Neural cell (in vitro differentiated cells): ENCODE results near the gene TBL1XR1. TPM values are rescaled to one million over a fixed set of nuclear protein-coding genes. Genes with fewer than 3 reads are reported as not detected.
"Not testable (repeated sequence)": the region's sequence is repeated elsewhere in the genome, so short reads cannot be mapped to it uniquely, and the experiment has no call there.

ENCODE experiments used
- H2AFZ ChIP-seq: fragments of 200-600, 300-800 bp; sonication (generic), shearing (Covaris generic); 2 replicates; pipeline ENCODE4 v1.6.0; 2014; ENCODE audit warnings: low read depth, mild to moderate bottlenecking, antibody characterized with exemption, low read length, moderate library complexity
- H3F3A ChIP-seq: fragments of 200-600 bp; shearing (Covaris generic); 2 replicates; pipeline ENCODE4 v1.6.1; 2016; ENCODE audit warnings: mild to moderate bottlenecking, moderate library complexity, mixed read lengths, antibody characterized with exemption, low read length; ENCODE audit not compliant: insufficient read depth, poor library complexity, severe bottlenecking
- H3K27ac ChIP-seq: fragments of 200-600, 300-800 bp; sonication (generic), shearing (Covaris generic); 2 replicates; pipeline ENCODE4 v1.5.1; 2014; ENCODE audit warnings: mild to moderate bottlenecking, low read length, moderate library complexity
- H3K27me3 ChIP-seq: fragments of 300-800, 200-600 bp; sonication (generic), shearing (Covaris generic); 2 replicates; pipeline ENCODE4 v1.6.0; 2014; ENCODE audit warnings: mild to moderate bottlenecking, low read depth, low read length, moderate library complexity; ENCODE audit not compliant: insufficient read depth
- H3K36me3 ChIP-seq: fragments of 300-800, 200-600 bp; sonication (generic), shearing (Covaris generic); 2 replicates; pipeline ENCODE4 v1.5.1; 2014; ENCODE audit warnings: mild to moderate bottlenecking, antibody characterized with exemption, low read length, moderate library complexity; ENCODE audit not compliant: insufficient read depth
- H3K4me2 ChIP-seq: fragments of 300-800, 200-600 bp; sonication (generic), shearing (Covaris generic); 2 replicates; pipeline ENCODE4 v1.6.0; 2014; ENCODE audit warnings: mild to moderate bottlenecking, low read length
- H3K4me3 ChIP-seq: fragments of 300-800, 200-600 bp; sonication (generic), shearing (Covaris generic); 2 replicates; pipeline ENCODE4 v1.5.1; 2014; ENCODE audit warnings: mild to moderate bottlenecking, low read length, moderate library complexity
- H3K79me2 ChIP-seq: fragments of 200-600 bp; shearing (Covaris generic); replicated peaks from 2 replicates; pipeline ENCODE4 v1.6.0; 2014; ENCODE audit warnings: mild to moderate bottlenecking, low read length, moderate library complexity; ENCODE audit not compliant: insufficient read depth
- H3K9ac ChIP-seq: fragments of 300-800, 200-600 bp; sonication (generic), shearing (Covaris generic); 2 replicates; pipeline ENCODE4 v1.6.1; 2016; ENCODE audit warnings: mild to moderate bottlenecking, low read length, mixed read lengths
- H3K9me2 ChIP-seq: fragments of 200-600 bp; shearing (Covaris generic); 2 replicates; pipeline ENCODE4 v1.6.1; 2016; ENCODE audit warnings: mild to moderate bottlenecking, low read length, mixed read lengths; ENCODE audit not compliant: insufficient read depth
- H3K9me3 ChIP-seq: fragments of 200-600, 300-800 bp; sonication (generic), shearing (Covaris generic); 2 replicates; pipeline ENCODE4 v1.6.1; 2016; ENCODE audit warnings: mild to moderate bottlenecking, mixed run types, low read length, moderate library complexity, mixed read lengths
- H4K20me1 ChIP-seq: fragments of 200-600 bp; shearing (Covaris generic); 2 replicates; pipeline ENCODE4 v1.6.1; 2016; ENCODE audit warnings: mild to moderate bottlenecking, mixed run types; ENCODE audit not compliant: insufficient read depth
- CTCF ChIP-seq: fragments of 450-650 bp; IDR thresholded peaks from 2 replicates; pipeline ENCODE4 v1.5.1; 2014; ENCODE audit warnings: antibody characterized with exemption, mild to moderate bottlenecking, moderate library complexity; ENCODE audit not compliant: poor library complexity, severe bottlenecking
- EP300 ChIP-seq: fragments of 450-650 bp; conservative IDR thresholded peaks from 2 replicates; pipeline ENCODE4 v1.6.1; 2014; ENCODE audit warnings: antibody characterized with exemption, mild to moderate bottlenecking, moderate library complexity; ENCODE audit not compliant: poor library complexity, severe bottlenecking
- EZH2 ChIP-seq: fragments of 200-600, 300-800 bp; shearing (Covaris generic), sonication (generic); IDR thresholded peaks from 2 replicates; pipeline ENCODE4 v1.6.1; 2014; ENCODE audit warnings: antibody characterized with exemption, low read length, borderline replicate concordance, mild to moderate bottlenecking; ENCODE audit not compliant: insufficient read depth, poor library complexity, severe bottlenecking
- MXI1 ChIP-seq: fragments of 450-650 bp; conservative IDR thresholded peaks from 2 replicates; pipeline ENCODE4 v1.6.1; 2014; ENCODE audit warnings: antibody characterized with exemption, mild to moderate bottlenecking; ENCODE audit not compliant: poor library complexity, severe bottlenecking
- POLR2AphosphoS5 ChIP-seq: IDR thresholded peaks from 2 replicates; pipeline ENCODE4 v1.6.1; 2012
- RAD21 ChIP-seq: fragments of 450-650 bp; conservative IDR thresholded peaks from 2 replicates; pipeline ENCODE4 v1.6.1; 2014; ENCODE audit warnings: antibody characterized with exemption, mild to moderate bottlenecking, moderate library complexity
- SMC3 ChIP-seq: fragments of 450-650 bp; conservative IDR thresholded peaks from 2 replicates; pipeline ENCODE4 v1.6.1; 2014; ENCODE audit warnings: antibody characterized with exemption, mild to moderate bottlenecking, moderate library complexity; ENCODE audit not compliant: poor library complexity
- TAF1 ChIP-seq: IDR thresholded peaks from 2 replicates; pipeline ENCODE4 v1.6.1; 2012; ENCODE audit warnings: low read depth
- polyA plus RNA-seq: library from polyadenylated mRNA; depleted of rRNA; stranded (reverse); fragments of >200 nt; gene quantifications from 2 replicates; pipeline ENCODE4 v1.2.3, GENCODE V29; 2014
- TF ChIP-seq, protein P1 (sequence below): IDR thresholded peaks from 2 replicates; pipeline ENCODE4 v1.6.1; 2012; ENCODE audit warnings: borderline replicate concordance

TBL1XR1 gene
- polyA plus RNA-seq, 1 donor from 2014 or later: 96.3 TPM

DNA sequence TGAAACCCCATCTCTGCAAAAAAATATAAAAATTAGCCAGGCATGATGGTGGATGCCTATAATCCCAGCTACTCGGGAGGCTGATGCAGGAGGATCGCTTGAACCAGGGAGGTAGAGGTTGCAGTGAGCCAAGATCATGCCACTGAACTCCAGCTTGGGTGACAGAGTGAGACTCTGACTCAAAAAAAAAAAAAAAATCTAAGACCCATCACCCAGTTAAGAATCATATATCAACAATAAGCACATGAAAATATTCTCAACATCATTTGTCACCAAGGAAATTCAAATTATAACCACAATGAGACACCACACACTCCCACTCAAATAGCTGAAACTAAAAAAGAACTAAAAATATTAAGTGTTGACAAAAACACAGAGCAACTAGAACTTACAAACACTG is 35.7 kb downstream of the TBL1XR1 start:
- not testable (repeated sequence) for H3K9me3 ChIP-seq, H2AFZ ChIP-seq, H3K4me3 ChIP-seq, H3K36me3 ChIP-seq, H3K27ac ChIP-seq, H3F3A ChIP-seq, H4K20me1 ChIP-seq, H3K27me3 ChIP-seq, H3K4me2 ChIP-seq, H3K9ac ChIP-seq, H3K9me2 ChIP-seq
- peaks cover 96% of the 10 kb centered on the region for H3K79me2 ChIP-seq

GRCh38 chr3:177158461-177158860 is 38.8 kb downstream of the TBL1XR1 start:
- H3K9ac ChIP-seq: no peak overlapping the region
- H3K4me3 ChIP-seq: peak overlapping the region; percentile 17
- TF ChIP-seq SMC3: no peak
- peak; percentile 15 for TF ChIP-seq EP300
- no peaks in the 10 kb centered on the region for H3K9me3 ChIP-seq
- no peaks in the 10 kb centered on the region for H3K36me3 ChIP-seq
- H2AFZ ChIP-seq: no peak overlapping the region
- peak overlapping the region; percentile 10 for H3K4me2 ChIP-seq
- no peaks in the 10 kb centered on the region for H3K9me2 ChIP-seq
- H3K27me3 ChIP-seq: no peaks in the 10 kb centered on the region
- H3K79me2 ChIP-seq: peaks cover 93% of the 10 kb centered on the region
- H3F3A ChIP-seq: no peaks in the 10 kb centered on the region
- no peaks in the 10 kb centered on the region for H4K20me1 ChIP-seq
- peak overlapping the region; percentile 53 for H3K27ac ChIP-seq

DNA sequence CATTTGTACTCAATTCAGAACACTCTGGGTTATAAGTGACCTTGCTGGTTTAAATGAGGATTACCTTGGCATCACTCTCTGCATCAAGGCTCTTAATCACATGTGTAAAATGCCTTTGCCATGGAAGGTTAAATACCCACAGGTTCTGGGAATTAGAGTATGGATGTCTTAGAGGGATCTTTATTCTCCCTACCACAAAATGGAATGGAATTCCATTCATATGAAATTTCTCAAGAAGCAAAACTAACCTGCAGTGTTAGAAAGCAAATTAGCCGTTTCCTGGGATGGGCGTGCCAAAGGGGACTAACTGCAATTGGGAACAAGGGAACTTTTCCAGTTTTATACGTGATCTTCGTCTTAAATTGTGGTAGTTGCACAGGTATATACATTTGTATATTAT is 39.8 kb downstream of the TBL1XR1 start:
- Histone ChIP-seq H3K9ac (no peak overlapping the region), H3K9me2 (no peaks in the 10 kb centered on the region), H3K27me3 (no peaks in the 10 kb centered on the region), H3K9me3 (no peaks in the 10 kb centered on the region), H3K27ac (no peak overlapping the region), H2AFZ (no peak overlapping the region), H3K79me2 (peaks cover 93% of the 10 kb centered on the region), H3K4me2 (no peak overlapping the region), H3K36me3 (no peaks in the 10 kb centered on the region), H3F3A (no peaks in the 10 kb centered on the region), H4K20me1 (no peaks in the 10 kb centered on the region), H3K4me3 (no peak overlapping the region)
- TF ChIP-seq EP300 (no peak), TAF1 (no peak), SMC3 (no peak), CTCF (no peak), RAD21 (no peak), EZH2 (no peak), POLR2AphosphoS5 (no peak), MXI1 (no peak)
- TF ChIP-seq, protein P1, sequence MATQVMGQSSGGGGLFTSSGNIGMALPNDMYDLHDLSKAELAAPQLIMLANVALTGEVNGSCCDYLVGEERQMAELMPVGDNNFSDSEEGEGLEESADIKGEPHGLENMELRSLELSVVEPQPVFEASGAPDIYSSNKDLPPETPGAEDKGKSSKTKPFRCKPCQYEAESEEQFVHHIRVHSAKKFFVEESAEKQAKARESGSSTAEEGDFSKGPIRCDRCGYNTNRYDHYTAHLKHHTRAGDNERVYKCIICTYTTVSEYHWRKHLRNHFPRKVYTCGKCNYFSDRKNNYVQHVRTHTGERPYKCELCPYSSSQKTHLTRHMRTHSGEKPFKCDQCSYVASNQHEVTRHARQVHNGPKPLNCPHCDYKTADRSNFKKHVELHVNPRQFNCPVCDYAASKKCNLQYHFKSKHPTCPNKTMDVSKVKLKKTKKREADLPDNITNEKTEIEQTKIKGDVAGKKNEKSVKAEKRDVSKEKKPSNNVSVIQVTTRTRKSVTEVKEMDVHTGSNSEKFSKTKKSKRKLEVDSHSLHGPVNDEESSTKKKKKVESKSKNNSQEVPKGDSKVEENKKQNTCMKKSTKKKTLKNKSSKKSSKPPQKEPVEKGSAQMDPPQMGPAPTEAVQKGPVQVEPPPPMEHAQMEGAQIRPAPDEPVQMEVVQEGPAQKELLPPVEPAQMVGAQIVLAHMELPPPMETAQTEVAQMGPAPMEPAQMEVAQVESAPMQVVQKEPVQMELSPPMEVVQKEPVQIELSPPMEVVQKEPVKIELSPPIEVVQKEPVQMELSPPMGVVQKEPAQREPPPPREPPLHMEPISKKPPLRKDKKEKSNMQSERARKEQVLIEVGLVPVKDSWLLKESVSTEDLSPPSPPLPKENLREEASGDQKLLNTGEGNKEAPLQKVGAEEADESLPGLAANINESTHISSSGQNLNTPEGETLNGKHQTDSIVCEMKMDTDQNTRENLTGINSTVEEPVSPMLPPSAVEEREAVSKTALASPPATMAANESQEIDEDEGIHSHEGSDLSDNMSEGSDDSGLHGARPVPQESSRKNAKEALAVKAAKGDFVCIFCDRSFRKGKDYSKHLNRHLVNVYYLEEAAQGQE: no peak
